Nephron progenitor cell (in vitro differentiated cells): Measurements from ENCODE around the gene DCBLD1.
A peak's percentile ranks its signal among the peaks of the same experiment; 100 is the strongest.

Source experiments
- DNase-seq: peaks from one replicate; pipeline ENCODE4 v3.0.0; 2021
- H3K27ac Mint-ChIP-seq: 2 replicates; pipeline ENCODE4 v1.8.0; 2021; ENCODE audit warnings: mild to moderate bottlenecking, moderate library complexity, mixed read lengths
- H3K27me3 Mint-ChIP-seq: 2 replicates; pipeline ENCODE4 v1.8.0; 2021; ENCODE audit warnings: mild to moderate bottlenecking, low read depth, mixed read lengths; ENCODE audit not compliant: poor library complexity
- H3K36me3 Mint-ChIP-seq: 2 replicates; pipeline ENCODE4 v1.8.0; 2021; ENCODE audit warnings: low read depth, mixed read lengths
- H3K4me1 Mint-ChIP-seq: 2 replicates; pipeline ENCODE4 v1.8.0; 2021; ENCODE audit warnings: mixed read lengths
- H3K4me3 Mint-ChIP-seq: 2 replicates; pipeline ENCODE4 v1.8.0; 2021; ENCODE audit warnings: mild to moderate bottlenecking, moderate library complexity, mixed read lengths
- H3K9me3 Mint-ChIP-seq: 2 replicates; pipeline ENCODE4 v1.8.0; 2021; ENCODE audit warnings: mild to moderate bottlenecking, moderate library complexity, mixed read lengths
- TF ChIP-seq, protein P1 (sequence below): fragments of 200-600 bp; sonication (generic); IDR thresholded peaks from 2 replicates; pipeline ENCODE4 v1.5.0; 2021; ENCODE audit warnings: antibody characterized with exemption

Gene DCBLD1

DNA sequence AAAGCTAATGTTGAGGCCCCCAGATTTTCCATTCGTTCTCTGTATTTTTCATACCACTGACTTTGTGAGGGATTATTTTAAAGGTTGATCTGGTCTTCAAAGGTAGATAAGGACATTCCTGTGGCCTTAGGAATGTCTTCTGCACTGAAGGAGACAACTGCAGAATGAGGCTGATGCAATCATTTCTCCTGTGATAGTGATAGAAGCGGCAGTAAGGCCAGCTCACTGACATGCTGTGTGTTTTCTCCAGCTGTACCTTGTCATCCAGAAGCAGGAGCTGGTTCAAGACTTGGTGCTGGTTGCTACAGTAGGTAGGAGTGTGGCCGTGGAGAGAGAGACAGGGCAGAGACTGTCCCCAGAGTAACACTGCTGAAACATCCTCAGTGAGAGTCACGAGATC, 53.8 kb downstream of the DCBLD1 start:
- Mint-ChIP-seq H3K27me3 (no peaks in the 10 kb centered on the region), H3K27ac (peak overlapping the region; percentile 49), H3K4me1 (peaks cover 9% of the 10 kb centered on the region), H3K4me3 (no peak overlapping the region), H3K36me3 (peaks cover 26% of the 10 kb centered on the region), H3K9me3 (no peaks in the 10 kb centered on the region)
- no peak for DNase-seq
- TF ChIP-seq, protein P1, sequence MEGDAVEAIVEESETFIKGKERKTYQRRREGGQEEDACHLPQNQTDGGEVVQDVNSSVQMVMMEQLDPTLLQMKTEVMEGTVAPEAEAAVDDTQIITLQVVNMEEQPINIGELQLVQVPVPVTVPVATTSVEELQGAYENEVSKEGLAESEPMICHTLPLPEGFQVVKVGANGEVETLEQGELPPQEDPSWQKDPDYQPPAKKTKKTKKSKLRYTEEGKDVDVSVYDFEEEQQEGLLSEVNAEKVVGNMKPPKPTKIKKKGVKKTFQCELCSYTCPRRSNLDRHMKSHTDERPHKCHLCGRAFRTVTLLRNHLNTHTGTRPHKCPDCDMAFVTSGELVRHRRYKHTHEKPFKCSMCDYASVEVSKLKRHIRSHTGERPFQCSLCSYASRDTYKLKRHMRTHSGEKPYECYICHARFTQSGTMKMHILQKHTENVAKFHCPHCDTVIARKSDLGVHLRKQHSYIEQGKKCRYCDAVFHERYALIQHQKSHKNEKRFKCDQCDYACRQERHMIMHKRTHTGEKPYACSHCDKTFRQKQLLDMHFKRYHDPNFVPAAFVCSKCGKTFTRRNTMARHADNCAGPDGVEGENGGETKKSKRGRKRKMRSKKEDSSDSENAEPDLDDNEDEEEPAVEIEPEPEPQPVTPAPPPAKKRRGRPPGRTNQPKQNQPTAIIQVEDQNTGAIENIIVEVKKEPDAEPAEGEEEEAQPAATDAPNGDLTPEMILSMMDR: no peak

DNA sequence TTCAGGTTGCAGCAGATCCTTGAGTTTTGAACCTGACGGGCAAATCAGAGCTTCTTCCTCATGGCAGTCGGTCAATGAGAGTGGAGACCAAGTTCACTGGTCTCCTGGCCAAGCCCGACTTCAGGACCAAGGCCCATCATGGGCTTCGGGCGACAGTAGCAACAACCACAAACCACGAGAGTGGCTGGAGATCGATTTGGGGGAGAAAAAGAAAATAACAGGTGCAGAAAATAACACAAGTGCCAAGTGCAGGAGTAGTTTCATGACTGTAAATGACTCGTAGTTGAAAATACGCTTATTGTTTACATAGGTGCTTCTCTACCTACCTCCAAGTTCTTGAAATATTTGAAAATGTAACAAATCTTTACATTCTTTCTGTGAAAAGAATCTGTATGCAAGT, 56.1 kb downstream of the DCBLD1 start:
- H3K4me3 Mint-ChIP-seq: no peak overlapping the region

DNA sequence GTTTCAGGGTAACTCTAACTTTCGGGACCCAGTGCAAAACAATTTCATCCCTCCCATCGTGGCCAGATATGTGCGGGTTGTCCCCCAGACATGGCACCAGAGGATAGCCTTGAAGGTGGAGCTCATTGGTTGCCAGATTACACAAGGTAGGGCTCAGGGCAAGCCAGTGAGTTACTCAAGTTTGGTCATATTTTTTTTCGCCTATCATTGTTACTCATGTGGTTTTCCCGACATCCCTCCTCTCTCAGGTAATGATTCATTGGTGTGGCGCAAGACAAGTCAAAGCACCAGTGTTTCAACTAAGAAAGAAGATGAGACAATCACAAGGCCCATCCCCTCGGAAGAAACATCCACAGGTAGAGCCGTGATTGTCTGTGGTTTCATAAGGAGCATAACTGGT, 58.2 kb downstream of the DCBLD1 start:
- no peak overlapping the region for H3K4me3 Mint-ChIP-seq
- H3K27me3 Mint-ChIP-seq: no peaks in the 10 kb centered on the region
- H3K4me1 Mint-ChIP-seq: no peaks in the 10 kb centered on the region
- no peak overlapping the region for H3K27ac Mint-ChIP-seq
- DNase-seq: no peak
- no peaks in the 10 kb centered on the region for H3K9me3 Mint-ChIP-seq
- H3K36me3 Mint-ChIP-seq: peaks cover 26% of the 10 kb centered on the region
- TF ChIP-seq, protein P1: no peak

More for the DNA sequence above, 56.1 kb downstream of the DCBLD1 start:
- Mint-ChIP-seq H3K27me3 (no peaks in the 10 kb centered on the region), H3K9me3 (no peaks in the 10 kb centered on the region), H3K27ac (no peak overlapping the region), H3K4me1 (no peaks in the 10 kb centered on the region), H3K36me3 (peaks cover 26% of the 10 kb centered on the region)
- no peak for DNase-seq
- TF ChIP-seq, protein P1: no peak

DNA sequence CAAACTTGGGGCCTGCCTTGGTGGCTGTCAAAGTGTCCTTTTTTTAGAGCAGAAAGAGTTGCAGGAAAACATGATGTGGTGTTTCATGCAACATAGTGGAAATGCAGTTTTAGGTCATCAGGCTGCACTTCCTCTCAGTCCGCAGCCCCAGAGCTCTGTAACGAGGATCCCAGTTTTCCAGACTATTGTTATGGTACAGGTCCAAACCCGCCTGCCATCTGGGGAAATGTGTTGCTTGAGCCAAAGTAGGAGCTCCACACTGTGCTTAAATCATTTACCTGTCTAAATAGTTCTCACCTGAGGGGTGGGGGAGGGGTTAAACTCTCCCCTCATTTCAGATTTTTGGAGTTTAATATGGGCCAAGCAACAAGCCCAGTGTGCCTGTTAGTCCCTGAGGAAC, 60.0 kb downstream of the DCBLD1 start:
- H3K4me3 Mint-ChIP-seq: no peak overlapping the region
- H3K27ac Mint-ChIP-seq: no peak overlapping the region
- no peaks in the 10 kb centered on the region for H3K4me1 Mint-ChIP-seq
- H3K9me3 Mint-ChIP-seq: no peaks in the 10 kb centered on the region
- no peak for DNase-seq
- TF ChIP-seq, protein P1: no peak
- peaks cover 29% of the 10 kb centered on the region for H3K36me3 Mint-ChIP-seq
- no peaks in the 10 kb centered on the region for H3K27me3 Mint-ChIP-seq

DNA sequence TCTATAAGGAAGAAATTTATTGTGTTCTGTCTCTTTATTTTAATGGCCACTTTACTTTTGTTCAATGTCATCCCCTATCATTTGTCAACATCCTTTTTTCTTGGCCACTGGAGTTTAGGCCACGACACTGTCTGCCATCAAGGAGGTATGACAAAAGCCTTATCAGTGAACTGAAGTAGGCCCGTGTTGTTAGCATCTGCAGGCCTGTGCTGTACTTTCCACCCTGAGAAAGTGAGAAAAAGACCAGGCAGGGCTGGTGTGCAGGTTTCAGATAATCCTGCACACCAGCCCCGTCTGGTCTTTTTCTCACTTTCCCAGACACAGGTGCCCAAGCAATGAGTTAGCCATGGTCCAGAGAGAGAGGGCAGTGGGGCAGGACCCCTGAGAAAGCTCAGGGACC, 62.2 kb downstream of the DCBLD1 start:
- TF ChIP-seq, protein P1: no peak
- no peaks in the 10 kb centered on the region for H3K27me3 Mint-ChIP-seq
- H3K4me1 Mint-ChIP-seq: no peaks in the 10 kb centered on the region
- H3K4me3 Mint-ChIP-seq: no peak overlapping the region
- no peaks in the 10 kb centered on the region for H3K9me3 Mint-ChIP-seq
- H3K36me3 Mint-ChIP-seq: peaks cover 15% of the 10 kb centered on the region
- no peak for DNase-seq
- H3K27ac Mint-ChIP-seq: peak overlapping the region; percentile 17

DNA sequence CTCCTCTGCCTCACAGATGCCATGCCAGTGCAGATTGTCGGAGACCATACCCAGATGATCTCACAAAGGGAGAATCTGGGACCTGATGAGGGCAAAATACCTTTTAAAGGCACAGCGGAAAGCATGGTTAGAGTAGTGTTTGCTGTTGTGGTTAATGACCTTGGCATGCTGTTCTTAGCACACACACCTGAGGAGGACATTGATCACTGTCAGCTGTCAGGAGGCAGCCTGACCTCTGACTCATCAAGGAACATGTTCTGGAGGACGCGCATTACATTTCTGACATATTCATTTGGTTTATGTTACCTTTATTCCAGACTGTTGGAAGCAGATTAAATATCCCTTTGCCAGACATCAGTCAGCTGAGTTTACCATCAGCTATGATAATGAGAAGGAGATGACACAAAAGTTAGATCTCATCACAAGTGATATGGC, 62.7 kb downstream of the DCBLD1 start:
- H3K9me3 Mint-ChIP-seq: no peaks in the 10 kb centered on the region
- H3K4me3 Mint-ChIP-seq: no peak overlapping the region
- TF ChIP-seq, protein P1: no peak
- no peaks in the 10 kb centered on the region for H3K27me3 Mint-ChIP-seq
- DNase-seq: no peak
- peak overlapping the region; percentile 17 for H3K27ac Mint-ChIP-seq
- no peaks in the 10 kb centered on the region for H3K4me1 Mint-ChIP-seq
- H3K36me3 Mint-ChIP-seq: peaks cover 12% of the 10 kb centered on the region
